ENCODE data around the gene SPOCK1.

Gene SPOCK1

DNA sequence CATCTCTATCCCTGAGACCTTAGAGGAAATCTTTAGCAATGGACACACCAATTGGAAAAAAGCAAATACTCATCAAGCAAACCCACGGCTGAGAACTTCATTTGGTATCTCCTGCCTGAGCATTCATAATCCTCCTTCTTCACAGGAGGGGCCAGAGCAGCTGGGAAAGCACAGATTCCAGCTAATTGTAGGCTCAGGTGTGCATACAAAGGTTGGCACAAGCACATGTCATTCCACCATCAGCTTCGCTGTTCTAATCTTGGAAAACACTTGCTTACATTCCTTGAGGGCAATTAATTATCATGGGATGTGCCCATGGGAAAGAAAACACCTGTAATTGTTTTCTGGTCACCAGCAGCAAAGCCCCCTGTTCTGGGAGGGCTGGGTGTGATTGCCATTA is 376.6 kb downstream of the SPOCK1 start:
- TF ChIP-seq, protein P1, sequence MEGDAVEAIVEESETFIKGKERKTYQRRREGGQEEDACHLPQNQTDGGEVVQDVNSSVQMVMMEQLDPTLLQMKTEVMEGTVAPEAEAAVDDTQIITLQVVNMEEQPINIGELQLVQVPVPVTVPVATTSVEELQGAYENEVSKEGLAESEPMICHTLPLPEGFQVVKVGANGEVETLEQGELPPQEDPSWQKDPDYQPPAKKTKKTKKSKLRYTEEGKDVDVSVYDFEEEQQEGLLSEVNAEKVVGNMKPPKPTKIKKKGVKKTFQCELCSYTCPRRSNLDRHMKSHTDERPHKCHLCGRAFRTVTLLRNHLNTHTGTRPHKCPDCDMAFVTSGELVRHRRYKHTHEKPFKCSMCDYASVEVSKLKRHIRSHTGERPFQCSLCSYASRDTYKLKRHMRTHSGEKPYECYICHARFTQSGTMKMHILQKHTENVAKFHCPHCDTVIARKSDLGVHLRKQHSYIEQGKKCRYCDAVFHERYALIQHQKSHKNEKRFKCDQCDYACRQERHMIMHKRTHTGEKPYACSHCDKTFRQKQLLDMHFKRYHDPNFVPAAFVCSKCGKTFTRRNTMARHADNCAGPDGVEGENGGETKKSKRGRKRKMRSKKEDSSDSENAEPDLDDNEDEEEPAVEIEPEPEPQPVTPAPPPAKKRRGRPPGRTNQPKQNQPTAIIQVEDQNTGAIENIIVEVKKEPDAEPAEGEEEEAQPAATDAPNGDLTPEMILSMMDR (IDR thresholded peaks at IDR 0.05; ENCODE audit: low read depth, low read length, missing control alignments), result no peak
- DNase-seq (ENCODE audit: extremely low read depth, low read depth), result no peak
- no peak overlapping the region for H3K4me3 ChIP-seq (replicated peaks; ENCODE audit: low read depth, low read length)

DNA sequence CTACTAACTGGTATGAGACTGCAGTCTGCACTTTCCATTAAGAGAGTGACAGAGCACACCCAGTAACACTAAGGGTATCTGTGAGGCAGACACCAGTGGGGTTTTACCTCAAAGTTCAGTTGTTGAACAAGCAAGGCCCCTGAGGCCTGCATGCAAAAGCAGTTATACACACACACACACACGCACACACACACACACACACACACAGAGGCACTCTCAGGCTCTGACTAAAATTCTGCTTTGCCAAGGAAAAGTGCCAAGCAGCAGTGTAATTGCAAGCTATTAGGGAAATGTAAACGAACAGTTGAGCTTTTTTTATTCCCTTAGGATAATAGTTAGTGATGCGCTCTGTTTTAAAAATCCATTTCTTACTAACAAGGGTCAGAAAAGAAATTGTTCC is 377.1 kb downstream of the SPOCK1 start:
- DNase-seq (ENCODE audit: extremely low read depth, low read depth), result no peak
- TF ChIP-seq, protein P1 (IDR thresholded peaks at IDR 0.05; ENCODE audit: low read depth, low read length, missing control alignments), result no peak
- H3K4me3 ChIP-seq (replicated peaks; ENCODE audit: low read depth, low read length), result no peak overlapping the region

DNA sequence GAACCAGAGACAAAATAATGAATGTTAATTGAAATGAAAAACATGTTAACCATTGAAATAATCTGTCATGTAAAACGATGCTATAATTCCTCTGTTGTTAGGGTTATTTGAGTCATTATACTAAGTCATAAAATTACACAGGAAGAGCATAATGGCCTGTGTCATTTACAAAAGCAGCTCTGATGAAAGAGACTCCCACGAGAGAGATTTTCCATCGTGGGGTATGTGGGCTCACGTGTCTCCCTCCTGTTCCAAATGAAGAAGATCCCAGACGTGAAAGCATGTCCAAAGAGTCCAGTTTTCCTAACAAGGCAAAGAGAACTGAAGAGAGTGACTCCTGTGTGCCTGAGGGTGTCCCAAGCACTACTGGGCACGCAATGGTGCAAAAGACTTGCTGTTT is 379.8 kb downstream of the SPOCK1 start:
- TF ChIP-seq, protein P1 (IDR thresholded peaks at IDR 0.05; ENCODE audit: low read depth, low read length, missing control alignments), result no peak
- DNase-seq (ENCODE audit: extremely low read depth, low read depth), result no peak
- no peak overlapping the region for H3K4me3 ChIP-seq (replicated peaks; ENCODE audit: low read depth, low read length)

DNA sequence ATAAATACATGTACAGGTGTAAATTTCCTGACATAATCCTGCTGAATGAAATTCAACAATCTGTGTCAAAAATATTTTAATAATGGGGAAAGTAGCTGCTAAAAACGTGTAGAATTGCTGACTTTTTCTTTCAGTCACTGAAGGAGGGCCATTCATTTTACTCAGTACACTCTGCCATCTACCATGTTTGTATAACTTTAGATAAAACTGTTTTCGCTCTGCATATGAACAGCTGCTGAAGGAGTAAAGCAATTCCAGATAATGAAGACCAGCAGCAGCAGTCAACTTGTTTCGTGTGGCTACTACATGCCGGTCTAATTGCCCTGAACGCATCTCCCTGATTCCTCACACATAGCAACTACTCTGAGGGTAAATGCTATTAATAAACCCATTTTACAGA is 380.5 kb downstream of the SPOCK1 start:
- TF ChIP-seq, protein P1 (IDR thresholded peaks at IDR 0.05; ENCODE audit: low read depth, low read length, missing control alignments), result no peak
- H3K4me3 ChIP-seq (replicated peaks; ENCODE audit: low read depth, low read length), result no peak overlapping the region
- DNase-seq (ENCODE audit: extremely low read depth, low read depth), result no peak

DNA sequence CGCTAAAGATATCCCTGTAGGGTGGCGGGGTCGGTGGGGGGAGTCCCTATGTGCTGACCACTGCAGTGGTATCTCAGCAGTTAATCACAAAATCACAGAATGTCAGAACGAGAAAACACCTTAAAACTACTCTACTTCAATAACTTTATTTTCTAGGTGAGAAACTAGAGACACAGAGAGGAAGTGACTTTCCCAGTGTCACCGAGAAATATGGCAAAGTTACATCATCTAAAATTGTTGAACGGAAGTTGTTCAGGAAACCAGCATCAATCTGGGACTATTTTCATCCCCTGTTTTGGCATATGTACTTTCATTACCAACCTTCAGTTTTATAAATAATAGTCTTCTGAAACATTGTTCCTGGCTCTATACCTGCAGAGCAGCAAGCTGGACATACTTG is 384.0 kb downstream of the SPOCK1 start:
- no peak for DNase-seq (ENCODE audit: extremely low read depth, low read depth)
- TF ChIP-seq, protein P1 (IDR thresholded peaks at IDR 0.05; ENCODE audit: low read depth, low read length, missing control alignments), result no peak
- no peak overlapping the region for H3K4me3 ChIP-seq (replicated peaks; ENCODE audit: low read depth, low read length)

DNA sequence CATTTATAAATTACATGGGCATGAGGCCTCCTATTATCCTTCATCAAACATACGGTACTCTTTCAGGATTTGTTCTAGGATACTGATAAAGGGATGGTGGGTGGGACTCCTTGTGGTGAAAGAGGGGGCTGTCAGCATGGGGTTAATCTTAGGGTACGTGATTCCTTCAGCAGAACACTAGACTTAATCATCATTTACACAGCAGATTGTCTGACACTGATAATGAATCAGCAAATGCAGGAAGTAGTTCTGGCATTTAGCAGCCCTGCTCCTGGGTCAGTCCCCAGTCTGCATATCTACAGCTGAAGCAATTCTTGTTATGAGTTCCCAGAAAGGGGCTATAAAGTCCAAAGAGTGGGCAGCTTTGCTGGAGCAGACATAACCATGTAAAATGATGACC is 384.6 kb downstream of the SPOCK1 start:
- H3K4me3 ChIP-seq (replicated peaks; ENCODE audit: low read depth, low read length), result no peak overlapping the region
- TF ChIP-seq, protein P1 (IDR thresholded peaks at IDR 0.05; ENCODE audit: low read depth, low read length, missing control alignments), result peak; percentile 4
- no peak for DNase-seq (ENCODE audit: extremely low read depth, low read depth)

DNA sequence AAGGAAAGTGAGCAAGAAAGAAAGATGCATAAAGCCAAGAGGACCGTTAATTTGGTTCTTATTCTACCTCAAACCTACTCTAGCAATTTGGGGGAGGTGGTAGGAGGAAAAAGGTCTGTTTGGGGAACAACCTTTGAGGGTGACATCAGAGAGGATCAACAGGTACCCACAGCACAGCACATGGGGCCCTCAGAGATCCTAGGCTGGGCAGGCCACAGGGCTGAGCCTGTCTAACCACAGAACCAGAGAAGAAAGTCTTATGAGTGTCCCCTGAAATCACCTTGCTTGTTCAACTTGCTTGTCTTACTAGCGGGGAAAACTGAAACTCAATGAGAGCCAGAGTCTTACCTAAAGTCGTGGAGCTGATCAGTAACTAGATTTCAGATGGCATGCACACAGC is 385.2 kb downstream of the SPOCK1 start:
- TF ChIP-seq, protein P1 (IDR thresholded peaks at IDR 0.05; ENCODE audit: low read depth, low read length, missing control alignments), result no peak
- H3K4me3 ChIP-seq (replicated peaks; ENCODE audit: low read depth, low read length), result no peak overlapping the region
- no peak for DNase-seq (ENCODE audit: extremely low read depth, low read depth)
